ENCODE results near the gene HEXIM2.

Gene HEXIM2

DNA sequence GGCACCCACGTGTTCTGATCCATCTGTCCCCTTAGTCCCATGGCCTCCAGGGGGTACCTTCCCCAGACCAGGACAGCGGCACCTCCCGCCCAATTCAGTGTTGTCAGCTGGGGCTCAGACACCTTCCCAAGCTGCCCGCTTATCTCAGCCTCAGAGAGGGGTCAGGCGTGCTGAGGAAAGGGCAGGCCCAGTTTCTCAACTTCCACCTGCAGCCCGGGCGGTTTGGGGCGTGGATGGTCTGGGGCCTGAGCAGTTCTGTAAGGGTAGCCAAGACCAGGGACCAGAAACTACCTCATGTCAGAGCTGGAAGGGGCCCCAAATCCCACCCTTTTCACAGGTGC, 34.5 kb upstream of the HEXIM2 start:
- TF ChIP-seq, protein P1, sequence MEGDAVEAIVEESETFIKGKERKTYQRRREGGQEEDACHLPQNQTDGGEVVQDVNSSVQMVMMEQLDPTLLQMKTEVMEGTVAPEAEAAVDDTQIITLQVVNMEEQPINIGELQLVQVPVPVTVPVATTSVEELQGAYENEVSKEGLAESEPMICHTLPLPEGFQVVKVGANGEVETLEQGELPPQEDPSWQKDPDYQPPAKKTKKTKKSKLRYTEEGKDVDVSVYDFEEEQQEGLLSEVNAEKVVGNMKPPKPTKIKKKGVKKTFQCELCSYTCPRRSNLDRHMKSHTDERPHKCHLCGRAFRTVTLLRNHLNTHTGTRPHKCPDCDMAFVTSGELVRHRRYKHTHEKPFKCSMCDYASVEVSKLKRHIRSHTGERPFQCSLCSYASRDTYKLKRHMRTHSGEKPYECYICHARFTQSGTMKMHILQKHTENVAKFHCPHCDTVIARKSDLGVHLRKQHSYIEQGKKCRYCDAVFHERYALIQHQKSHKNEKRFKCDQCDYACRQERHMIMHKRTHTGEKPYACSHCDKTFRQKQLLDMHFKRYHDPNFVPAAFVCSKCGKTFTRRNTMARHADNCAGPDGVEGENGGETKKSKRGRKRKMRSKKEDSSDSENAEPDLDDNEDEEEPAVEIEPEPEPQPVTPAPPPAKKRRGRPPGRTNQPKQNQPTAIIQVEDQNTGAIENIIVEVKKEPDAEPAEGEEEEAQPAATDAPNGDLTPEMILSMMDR (IDR thresholded peaks at IDR 0.05; ENCODE audit: control extremely low read depth, extremely low read depth, low read depth, missing control alignments): no peak
- CTCF ChIA-PET: interaction anchor here (0.7 to 13.5 kb wide), 3 partner anchors 8 to 68 kb away, joined by 3 to 316 read pairs (median 3); partner anchors contain the start of gene ACBD4
- POLR2A ChIA-PET: interaction anchor here (0.7 kb wide), 1 partner anchor 67 kb away, joined by 4 read pairs; no protein-coding TSS in a partner anchor
- no peak for DNase-seq (ENCODE audit: extremely low spot score)

DNA sequence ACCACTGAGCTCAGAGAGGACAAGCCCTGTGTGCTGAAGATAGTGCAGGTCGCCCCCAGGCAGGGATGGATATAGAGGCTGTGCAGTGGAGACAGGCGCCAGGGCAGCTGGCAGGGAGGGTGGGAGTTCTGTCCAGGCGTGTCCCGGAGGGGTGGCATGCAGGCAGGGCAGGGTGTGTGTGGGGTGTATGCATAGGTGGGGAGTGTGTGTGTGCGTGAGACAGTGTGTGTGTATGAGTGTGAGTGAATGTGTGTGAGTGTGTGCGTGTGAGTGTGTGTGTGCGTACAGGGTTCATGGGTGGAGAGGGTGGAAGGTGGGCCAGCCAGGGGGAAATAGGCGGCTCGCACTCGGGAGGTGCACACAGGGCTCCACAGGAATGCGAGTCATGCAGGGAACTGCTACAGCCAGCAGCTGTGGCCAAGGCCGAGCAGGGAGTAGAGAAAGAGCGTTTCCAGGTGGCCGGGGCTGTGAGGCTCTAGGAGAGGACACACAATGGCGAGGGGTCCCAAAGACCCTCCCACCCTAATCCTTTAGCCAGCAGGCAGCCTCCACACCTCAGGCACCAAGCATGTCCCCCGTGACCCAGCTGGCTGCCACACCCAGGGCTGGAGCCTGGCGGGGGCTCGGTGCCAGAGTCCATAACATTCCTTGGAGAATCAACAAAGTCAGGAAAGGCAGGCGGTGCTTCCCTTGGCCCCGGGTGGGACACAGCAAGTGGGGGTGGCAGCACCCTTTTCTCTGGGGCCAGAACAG, 34.0 kb upstream of the HEXIM2 start:
- no peak for DNase-seq (ENCODE audit: extremely low spot score)

DNA sequence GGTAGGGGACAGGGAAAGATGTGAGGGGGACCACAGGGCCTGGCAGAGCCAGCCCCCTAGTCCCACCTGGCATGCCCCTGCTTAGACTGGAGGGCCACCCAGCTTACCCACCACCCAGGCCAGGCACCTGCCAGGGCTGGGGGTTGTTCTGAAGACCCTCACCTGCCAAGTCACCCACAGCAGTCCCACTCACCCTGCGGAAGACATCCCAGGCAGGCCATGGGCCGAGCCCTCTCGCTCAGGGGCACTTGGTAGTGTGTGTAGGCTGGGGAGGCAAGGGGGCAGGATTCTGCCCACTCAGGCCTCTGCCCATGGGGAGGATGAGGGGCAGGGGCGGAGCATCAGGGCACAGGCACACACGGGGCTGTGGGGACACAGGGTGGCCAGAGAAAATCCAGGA, 33.3 kb upstream of the HEXIM2 start:
- no peak for DNase-seq (ENCODE audit: extremely low spot score)
- ChIA-PET CTCF (interaction anchor here (1.2 to 13.5 kb wide), 3 partner anchors 67 to 595 kb away, joined by 3 to 316 read pairs (median 25); no protein-coding TSS in a partner anchor), POLR2A (no interaction called here)
- TF ChIP-seq, protein P1 (IDR thresholded peaks at IDR 0.05; ENCODE audit: control extremely low read depth, extremely low read depth, low read depth, missing control alignments): no peak

More for the DNA sequence above, 34.0 kb upstream of the HEXIM2 start:
- ChIA-PET CTCF (interaction anchor here (0.7 to 13.5 kb wide), 4 partner anchors 8 to 594 kb away, joined by 3 to 316 read pairs (median 3); partner anchors contain the start of gene ACBD4), POLR2A (no interaction called here)
- TF ChIP-seq, protein P1 (IDR thresholded peaks at IDR 0.05; ENCODE audit: control extremely low read depth, extremely low read depth, low read depth, missing control alignments): no peak

DNA sequence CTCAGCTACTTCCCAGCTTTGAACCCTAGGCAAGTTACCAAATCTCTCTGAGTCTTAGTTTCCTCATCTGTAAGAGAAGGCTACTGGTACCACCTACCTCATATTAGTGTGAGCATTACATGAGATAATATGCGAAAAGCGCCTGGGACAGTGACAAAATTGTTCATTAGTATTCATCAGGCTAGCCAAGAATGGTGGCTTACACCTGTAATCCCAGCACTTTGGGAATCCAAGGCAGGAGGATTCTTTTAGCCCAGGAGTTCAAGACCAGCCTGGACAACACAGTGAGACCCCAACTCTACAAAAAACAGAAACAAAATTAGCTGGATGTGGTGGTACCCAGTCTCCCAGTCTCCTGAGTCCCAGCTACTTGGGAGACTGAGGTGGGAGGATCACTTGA, 32.7 kb upstream of the HEXIM2 start:
- DNase-seq (ENCODE audit: extremely low spot score): no peak
- TF ChIP-seq, protein P1 (IDR thresholded peaks at IDR 0.05; ENCODE audit: control extremely low read depth, extremely low read depth, low read depth, missing control alignments): no peak
- POLR2A ChIA-PET: interaction anchor here (0.6 to 1.1 kb wide), 2 partner anchors 20 to 22 kb away, joined by 3 to 4 read pairs; no protein-coding TSS in a partner anchor
- CTCF ChIA-PET: interaction anchor here (1.2 to 13.5 kb wide), 4 partner anchors 67 to 596 kb away, joined by 3 to 316 read pairs (median 15); no protein-coding TSS in a partner anchor

DNA sequence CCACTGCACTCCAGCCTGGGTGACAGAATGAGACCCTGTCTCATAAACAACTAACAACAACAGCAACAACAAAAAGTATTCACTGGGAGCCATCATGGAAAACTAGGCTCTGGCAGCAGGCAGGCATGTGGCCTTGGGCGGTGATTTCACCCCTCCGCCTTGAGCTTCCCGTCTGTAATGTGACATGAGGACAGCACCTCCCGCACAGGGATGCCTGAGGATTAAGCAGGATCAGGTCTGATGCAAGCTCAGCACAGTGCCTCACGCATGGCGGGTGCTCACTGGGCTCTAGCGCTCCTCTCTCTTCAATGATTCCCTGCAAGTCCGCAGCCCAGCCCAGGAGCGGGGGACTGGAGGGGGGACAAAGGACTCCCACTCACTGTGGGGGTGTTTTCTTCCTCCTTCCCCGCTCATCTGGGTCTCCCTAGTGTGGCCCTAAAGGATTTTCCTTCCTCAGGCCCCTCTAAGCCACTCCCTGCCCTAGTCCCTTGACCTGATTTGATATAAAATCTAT, 32.2 kb upstream of the HEXIM2 start:
- POLR2A ChIA-PET: interaction anchor here (0.6 to 1.1 kb wide), 2 partner anchors 19 to 22 kb away, joined by 3 to 4 read pairs; no protein-coding TSS in a partner anchor

More for the DNA sequence above, 32.2 kb upstream of the HEXIM2 start:
- TF ChIP-seq, protein P1 (IDR thresholded peaks at IDR 0.05; ENCODE audit: control extremely low read depth, extremely low read depth, low read depth, missing control alignments): no peak
- CTCF ChIA-PET: interaction anchor here (1.9 to 13.5 kb wide), 4 partner anchors 11 to 350 kb away, joined by 5 to 316 read pairs (median 16); no protein-coding TSS in a partner anchor
- no peak for DNase-seq (ENCODE audit: extremely low spot score)

Measured in GM10248 (cell line).